22Rv1 (cell line): ENCODE data around the gene TMEM86B.

ENCODE experiments used
- ZFX ChIP-seq: fragments of 450-650 bp; IDR thresholded peaks from 2 replicates; pipeline ENCODE4 v1.6.1; 2017; ENCODE audit warnings: antibody characterized with exemption, borderline replicate concordance
- TF ChIP-seq, protein P1 (sequence below): fragments of 450-650 bp; IDR thresholded peaks from 2 replicates; pipeline ENCODE4 v1.5.1; 2017; ENCODE audit warnings: mild to moderate bottlenecking

- TF ChIP-seq, protein P1, sequence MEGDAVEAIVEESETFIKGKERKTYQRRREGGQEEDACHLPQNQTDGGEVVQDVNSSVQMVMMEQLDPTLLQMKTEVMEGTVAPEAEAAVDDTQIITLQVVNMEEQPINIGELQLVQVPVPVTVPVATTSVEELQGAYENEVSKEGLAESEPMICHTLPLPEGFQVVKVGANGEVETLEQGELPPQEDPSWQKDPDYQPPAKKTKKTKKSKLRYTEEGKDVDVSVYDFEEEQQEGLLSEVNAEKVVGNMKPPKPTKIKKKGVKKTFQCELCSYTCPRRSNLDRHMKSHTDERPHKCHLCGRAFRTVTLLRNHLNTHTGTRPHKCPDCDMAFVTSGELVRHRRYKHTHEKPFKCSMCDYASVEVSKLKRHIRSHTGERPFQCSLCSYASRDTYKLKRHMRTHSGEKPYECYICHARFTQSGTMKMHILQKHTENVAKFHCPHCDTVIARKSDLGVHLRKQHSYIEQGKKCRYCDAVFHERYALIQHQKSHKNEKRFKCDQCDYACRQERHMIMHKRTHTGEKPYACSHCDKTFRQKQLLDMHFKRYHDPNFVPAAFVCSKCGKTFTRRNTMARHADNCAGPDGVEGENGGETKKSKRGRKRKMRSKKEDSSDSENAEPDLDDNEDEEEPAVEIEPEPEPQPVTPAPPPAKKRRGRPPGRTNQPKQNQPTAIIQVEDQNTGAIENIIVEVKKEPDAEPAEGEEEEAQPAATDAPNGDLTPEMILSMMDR, result no peak
- no peak for TF ChIP-seq ZFX
Observed at GRCh38 chr19:55246462-55247451, 18.2 kb upstream of the TMEM86B start.
